Measurements from ENCODE around the gene TGDS.

TGDS gene

DNA sequence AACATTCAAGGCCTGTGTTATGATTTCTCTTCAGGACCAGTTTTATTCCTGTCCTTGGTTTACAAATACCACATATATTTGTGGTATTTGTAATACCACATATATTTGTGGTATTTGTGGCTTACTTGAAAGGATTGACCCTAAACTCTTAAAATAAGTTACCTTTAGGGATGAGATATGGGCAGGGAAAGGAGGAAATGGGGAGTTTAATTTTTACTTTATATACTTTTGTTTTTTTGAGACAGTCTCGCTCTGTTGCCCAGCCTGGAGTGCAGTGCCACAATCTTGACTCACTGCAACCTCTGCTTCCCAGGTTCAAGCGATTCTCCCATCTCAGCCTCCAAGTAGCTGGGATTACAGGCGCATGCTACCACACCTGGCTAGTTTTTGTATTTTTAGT, 2.3 kb upstream of the TGDS start:
- H3K27ac ChIP-seq, result no peak overlapping the region
- TF ChIP-seq ZFX (IDR thresholded peaks at IDR 0.05), result no peak
- TF ChIP-seq, protein P1, sequence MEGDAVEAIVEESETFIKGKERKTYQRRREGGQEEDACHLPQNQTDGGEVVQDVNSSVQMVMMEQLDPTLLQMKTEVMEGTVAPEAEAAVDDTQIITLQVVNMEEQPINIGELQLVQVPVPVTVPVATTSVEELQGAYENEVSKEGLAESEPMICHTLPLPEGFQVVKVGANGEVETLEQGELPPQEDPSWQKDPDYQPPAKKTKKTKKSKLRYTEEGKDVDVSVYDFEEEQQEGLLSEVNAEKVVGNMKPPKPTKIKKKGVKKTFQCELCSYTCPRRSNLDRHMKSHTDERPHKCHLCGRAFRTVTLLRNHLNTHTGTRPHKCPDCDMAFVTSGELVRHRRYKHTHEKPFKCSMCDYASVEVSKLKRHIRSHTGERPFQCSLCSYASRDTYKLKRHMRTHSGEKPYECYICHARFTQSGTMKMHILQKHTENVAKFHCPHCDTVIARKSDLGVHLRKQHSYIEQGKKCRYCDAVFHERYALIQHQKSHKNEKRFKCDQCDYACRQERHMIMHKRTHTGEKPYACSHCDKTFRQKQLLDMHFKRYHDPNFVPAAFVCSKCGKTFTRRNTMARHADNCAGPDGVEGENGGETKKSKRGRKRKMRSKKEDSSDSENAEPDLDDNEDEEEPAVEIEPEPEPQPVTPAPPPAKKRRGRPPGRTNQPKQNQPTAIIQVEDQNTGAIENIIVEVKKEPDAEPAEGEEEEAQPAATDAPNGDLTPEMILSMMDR (conservative IDR thresholded peaks at IDR 0.05), result no peak

DNA sequence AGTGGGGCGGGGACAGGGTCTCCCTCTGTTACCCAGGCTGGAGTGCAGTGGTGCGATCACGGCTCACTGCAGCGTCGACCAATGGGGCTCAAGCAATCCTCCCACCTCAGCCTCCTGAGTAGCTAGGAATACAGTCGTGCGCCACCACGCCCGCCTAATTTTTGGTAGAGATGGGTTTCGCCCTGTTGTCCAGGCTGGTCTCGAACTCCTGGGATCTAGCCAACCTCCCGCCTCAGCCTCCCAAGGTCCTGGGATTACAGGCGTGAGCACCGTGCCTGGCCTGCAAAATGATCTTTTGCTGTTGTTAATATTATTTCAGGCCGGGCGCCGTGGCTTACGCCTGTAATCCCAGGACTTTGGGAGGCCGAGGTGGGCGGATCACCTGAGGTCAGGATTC, 621 bp upstream of the TGDS start:
- TF ChIP-seq, protein P1 (conservative IDR thresholded peaks at IDR 0.05), result no peak
- TF ChIP-seq ZFX (IDR thresholded peaks at IDR 0.05), result no peak
- H3K27ac ChIP-seq, result peak overlapping the region; percentile 73

DNA sequence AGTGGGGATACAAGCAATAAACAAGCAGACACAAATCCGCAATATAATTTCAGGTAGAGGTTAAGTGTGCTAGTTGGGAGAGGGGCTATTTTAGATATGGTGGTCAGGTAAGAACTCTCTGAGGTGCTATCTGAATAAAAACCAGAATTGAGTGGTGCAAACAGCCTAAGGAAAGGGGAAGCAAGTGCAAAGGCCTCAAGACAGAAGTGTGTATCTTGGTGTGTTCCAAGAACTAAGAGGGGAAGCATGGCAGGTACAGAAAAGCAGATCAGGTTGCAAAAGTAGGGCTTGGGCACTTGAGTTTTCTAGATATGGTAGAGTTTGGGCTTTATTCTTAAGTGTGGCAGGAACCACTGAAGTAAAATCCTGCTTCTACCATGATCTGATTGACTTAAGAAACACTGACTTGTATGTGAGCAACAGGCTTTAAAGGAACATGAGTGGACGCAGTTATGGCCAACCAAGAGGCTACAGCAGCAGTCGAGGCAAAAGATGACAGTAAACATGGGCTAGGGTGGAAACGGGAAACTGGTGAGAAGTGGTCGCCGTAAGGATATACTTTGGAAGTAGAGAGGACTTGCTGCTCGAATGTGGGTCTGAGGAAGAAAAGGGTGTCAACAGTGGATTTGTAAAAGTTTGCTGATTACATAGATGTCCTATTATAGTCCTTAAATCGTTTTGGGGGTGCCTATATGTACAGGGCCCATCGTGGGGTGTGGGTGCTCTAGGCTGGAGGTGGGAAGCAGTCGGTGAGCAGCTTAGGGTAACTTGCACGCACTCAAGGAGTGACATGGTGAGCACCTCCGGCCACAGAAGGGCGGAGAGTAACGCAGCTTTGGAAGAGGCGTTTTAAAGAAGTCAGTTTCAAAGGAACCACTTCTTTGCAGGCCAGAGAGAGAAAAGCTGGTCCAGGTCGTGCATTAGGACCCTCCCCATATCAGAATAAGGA, 677 bp downstream of the TGDS start:
- peak overlapping the region; percentile 73 for H3K27ac ChIP-seq
- TF ChIP-seq, protein P1 (conservative IDR thresholded peaks at IDR 0.05), result no peak
- TF ChIP-seq ZFX (IDR thresholded peaks at IDR 0.05), result no peak

DNA sequence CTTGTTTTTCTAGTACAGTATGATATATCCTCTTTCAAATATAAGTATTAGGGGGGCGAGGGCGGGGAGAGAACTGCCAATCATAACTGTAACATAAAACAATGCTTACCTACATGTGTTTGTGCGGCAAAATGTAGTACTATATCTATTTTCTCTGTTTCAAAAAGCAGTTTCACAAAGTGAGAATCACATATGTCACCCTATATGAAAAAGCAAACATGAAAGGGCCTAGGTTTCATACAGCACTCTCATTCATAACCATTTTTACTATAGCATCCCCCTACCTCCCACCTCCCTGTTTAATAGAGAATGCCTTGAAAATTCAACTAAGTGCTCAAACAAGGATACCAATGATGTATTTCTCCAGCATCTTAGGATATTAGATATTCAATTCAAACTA, 5.2 kb downstream of the TGDS start:
- TF ChIP-seq, protein P1 (conservative IDR thresholded peaks at IDR 0.05), result no peak
- no peak for TF ChIP-seq ZFX (IDR thresholded peaks at IDR 0.05)
- H3K27ac ChIP-seq, result no peak overlapping the region

DNA sequence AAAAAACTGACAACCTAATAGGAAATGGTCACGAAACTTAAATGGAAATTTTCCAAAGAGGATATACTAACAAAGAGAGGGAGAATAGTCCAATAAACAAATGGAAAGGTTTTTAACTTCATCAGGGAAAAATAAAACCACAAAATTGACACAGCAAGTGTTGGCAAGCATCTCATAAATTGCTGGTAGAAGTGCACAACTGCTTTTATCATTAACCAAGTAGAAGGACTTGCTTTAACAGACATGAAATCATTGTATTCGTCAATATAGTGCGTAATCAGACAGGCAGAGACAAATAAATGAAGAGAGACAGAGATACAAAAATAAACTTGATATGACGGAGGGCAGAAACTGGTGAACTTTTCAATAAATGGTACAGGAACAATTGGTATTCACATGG, 7.4 kb downstream of the TGDS start:
- no peak overlapping the region for H3K27ac ChIP-seq
- no peak for TF ChIP-seq ZFX (IDR thresholded peaks at IDR 0.05)
- TF ChIP-seq, protein P1 (conservative IDR thresholded peaks at IDR 0.05), result no peak

DNA sequence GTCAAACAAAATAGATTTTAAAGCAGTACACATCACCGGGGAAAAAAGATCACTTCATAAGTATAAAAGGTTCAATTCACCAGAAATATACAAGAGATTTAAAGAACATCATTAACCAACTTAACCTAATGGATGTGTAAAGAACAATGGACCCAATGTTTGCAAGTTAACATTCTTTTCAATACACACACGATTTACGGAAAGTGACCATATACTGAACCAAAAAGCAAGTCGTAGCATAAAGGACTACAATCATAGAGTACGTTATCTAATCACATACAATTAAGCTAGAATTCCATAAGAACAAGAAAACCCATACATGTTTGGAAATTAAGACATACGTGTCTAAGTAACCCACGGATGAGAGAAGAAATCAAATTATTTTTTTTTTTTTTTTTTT, 9.6 kb downstream of the TGDS start:
- TF ChIP-seq ZFX (IDR thresholded peaks at IDR 0.05), result no peak
- TF ChIP-seq, protein P1 (conservative IDR thresholded peaks at IDR 0.05), result no peak

DNA sequence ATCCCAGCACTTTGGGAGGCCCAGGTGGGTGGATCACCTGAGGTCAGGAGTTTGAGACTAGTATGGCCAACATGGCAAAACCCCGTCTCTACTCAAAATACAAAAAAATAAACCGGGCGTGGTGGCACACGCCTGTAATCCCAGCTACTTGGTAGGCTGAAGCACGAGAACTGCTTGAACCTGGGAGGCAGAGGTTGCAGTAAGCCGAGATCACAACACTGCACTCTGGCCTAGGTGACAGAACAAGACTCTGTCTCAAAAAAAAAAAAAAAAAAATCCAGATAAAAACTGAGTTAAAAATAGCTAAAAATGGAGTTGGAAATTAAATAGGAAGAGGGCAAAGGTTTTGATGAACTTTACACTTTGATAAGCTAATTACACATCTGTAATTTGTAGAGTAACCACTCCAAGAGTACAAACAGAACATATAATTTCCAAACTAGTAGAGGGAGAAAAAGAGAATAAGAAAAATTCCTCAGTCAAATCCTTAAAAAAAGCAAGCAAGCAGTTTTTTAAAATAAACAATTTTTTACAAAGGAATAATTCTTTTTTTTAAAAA, 10.3 kb downstream of the TGDS start:
- no peak overlapping the region for H3K27ac ChIP-seq
- TF ChIP-seq, protein P1 (conservative IDR thresholded peaks at IDR 0.05), result no peak
- no peak for TF ChIP-seq ZFX (IDR thresholded peaks at IDR 0.05)

More for the DNA sequence above, 9.6 kb downstream of the TGDS start:
- H3K27ac ChIP-seq, result no peak overlapping the region

All from C4-2B (cell line).